Embryonic facial prominence (tissue), 1 donor: ENCODE measurements around the gene UHRF1.

Experiments
- DNase-seq: peaks from one replicate; pipeline ENCODE4 v3.0.0-alpha.2; 2016; ENCODE audit errors: extremely low spot score

UHRF1 gene

GRCh38 chr19:4988770-4989251 lies 79.5 kb downstream of the UHRF1 start:
- no peak for DNase-seq

GRCh38 chr19:4990306-4990705 lies 81.0 kb downstream of the UHRF1 start:
- no peak for DNase-seq

DNA sequence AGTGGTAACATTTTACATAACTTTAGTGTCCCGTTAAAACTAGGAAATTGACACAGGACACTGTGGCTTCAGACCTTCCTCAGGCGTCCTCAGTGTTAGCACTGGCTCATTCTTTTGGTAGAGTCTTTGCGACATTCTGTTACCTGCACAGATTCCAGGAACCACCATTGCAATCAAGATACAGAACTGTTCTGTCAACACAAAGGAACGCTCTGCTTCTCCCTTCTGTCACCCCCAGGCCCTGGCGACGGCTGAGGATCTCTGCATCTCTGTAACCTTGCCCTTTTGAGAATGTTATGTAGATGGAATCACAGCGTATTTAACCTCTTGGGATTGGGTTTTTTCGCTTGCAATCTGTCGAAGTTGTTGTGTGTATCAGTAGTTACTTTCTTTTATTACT lies 82.2 kb downstream of the UHRF1 start:
- DNase-seq: no peak

- DNase-seq: no peak
Measured at GRCh38 chr19:4991996-4992698, 82.8 kb downstream of the UHRF1 start.

GRCh38 chr19:4993683-4994082 lies 84.4 kb downstream of the UHRF1 start:
- DNase-seq: no peak

- no peak for DNase-seq
Measured at GRCh38 chr19:4996701-4997100, 87.4 kb downstream of the UHRF1 start.

GRCh38 chr19:4997297-4997696 lies 88.0 kb downstream of the UHRF1 start:
- DNase-seq: no peak

- DNase-seq: no peak
Measured at GRCh38 chr19:5000120-5000611, 90.9 kb downstream of the UHRF1 start.

DNA sequence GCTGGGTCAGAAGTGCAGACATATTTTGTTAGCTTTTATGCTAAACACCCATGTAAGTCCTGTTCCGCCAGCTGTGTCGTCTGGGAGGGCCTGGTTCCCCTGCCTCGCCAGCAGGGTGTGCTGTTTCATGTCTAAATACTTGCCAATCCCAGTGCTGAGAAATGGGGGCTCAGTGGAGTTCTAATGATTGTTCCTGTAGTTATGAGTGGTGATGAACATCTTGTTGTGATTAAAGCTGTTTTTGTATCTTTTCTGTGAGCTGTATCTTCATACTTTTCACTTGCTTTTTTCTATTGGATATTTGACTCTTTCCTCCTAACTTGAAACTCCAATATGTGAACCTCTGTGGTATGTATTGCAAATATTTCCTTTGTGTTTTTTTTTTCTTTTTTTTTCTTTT lies 92.3 kb downstream of the UHRF1 start:
- DNase-seq: no peak

DNA sequence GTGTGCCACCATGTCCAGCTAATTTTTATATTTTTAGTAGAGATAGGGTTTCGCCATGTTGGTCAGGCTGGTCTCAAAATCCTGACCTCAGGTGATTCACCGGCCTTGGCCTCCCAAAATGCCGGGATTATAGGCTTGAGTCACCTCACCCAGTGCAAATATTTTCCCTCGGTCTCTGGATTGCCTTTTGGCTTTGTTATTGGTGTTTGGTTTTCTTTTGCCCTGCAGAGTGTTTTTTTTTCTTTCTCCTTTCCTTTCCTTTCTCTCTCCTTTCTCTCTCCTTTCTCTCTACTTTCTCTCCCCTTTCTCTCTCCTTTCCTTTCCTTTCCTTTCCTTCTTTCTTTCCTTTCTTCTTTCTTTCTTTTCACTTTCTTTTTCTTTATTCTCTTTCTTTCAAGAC lies 92.8 kb downstream of the UHRF1 start:
- no peak for DNase-seq

DNA sequence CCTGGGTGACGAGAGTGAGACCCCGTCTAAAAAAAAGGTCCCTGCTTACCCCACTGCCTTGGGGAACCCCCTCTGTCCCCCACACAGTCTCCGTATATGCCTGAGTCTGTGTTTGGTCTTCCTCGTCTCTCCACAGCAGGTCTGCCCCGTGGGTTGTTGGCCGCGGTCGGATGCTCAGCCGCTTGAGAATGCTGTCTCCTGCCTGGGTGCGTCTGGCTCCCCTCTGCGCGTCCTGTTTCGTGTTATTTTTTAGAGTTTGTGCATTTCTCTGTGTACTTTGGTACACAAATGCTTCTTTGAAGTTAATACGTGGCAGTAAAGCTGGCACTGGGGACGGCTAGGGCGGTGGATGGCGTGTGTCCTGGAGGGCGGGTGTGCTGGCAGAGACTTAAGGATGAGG lies 94.5 kb downstream of the UHRF1 start:
- no peak for DNase-seq

GRCh38 chr19:5005096-5005495 lies 95.8 kb downstream of the UHRF1 start:
- DNase-seq: no peak

DNA sequence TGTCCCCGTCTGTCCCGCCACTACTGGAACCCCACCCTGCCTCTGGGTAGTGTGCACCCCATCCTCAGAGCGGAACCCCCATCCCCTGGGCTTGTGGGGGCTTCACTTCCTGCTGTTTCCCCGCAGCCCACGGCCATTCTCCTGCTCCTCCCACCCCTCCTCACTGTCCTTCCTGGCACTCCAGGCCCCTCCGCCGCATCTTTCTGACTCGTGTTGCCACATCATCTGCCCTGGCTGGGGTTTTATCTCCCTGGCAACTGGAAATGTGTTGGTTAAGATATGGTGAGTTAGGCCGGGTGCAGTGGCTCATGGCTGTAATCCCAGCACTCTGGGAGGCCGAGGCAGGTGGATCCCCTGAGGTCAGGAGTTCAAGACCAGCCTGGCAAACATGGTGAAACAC lies 96.9 kb downstream of the UHRF1 start:
- DNase-seq: no peak

- DNase-seq: no peak
Measured at GRCh38 chr19:5006821-5007220, 97.5 kb downstream of the UHRF1 start.
